HL-60 (cell line): ENCODE measurements around the gene CTNND2.

Experiments used
- DNase-seq, 2 experiments: peaks; one replicate each; pipeline ENCODE4 v3.0.0-alpha.2; 2010 to 2020; ENCODE audit warnings: low read depth in 1 of 2, low spot score in 1 of 2
- H3K27ac ChIP-seq: fragments of 250-450 bp; sonication (Bioruptor Pico); replicated peaks from 2 replicates; pipeline ENCODE4 v1.5.1; 2020; ENCODE audit warnings: mild to moderate bottlenecking, moderate library complexity
- H3K27me3 ChIP-seq: fragments of 250-450 bp; sonication (Bioruptor Pico); 2 replicates; pipeline ENCODE4 v1.5.1; 2021; ENCODE audit warnings: mild to moderate bottlenecking, moderate library complexity; ENCODE audit not compliant: insufficient read depth, poor library complexity, severe bottlenecking
- H3K4me3 ChIP-seq: replicated peaks from 2 replicates; pipeline ENCODE4 v1.5.1; 2011; ENCODE audit warnings: mild to moderate bottlenecking, control low read depth, low read length; ENCODE audit not compliant: insufficient read depth
- GABPA ChIP-seq: IDR thresholded peaks from 2 replicates; pipeline ENCODE4 v1.6.1; 2012; ENCODE audit warnings: low read depth
- POLR2AphosphoS5 ChIP-seq: IDR thresholded peaks from 2 replicates; pipeline ENCODE4 v1.6.1; 2012; ENCODE audit warnings: low read depth
- SPI1 ChIP-seq: IDR thresholded peaks from 2 replicates; pipeline ENCODE4 v1.6.1; 2012; ENCODE audit warnings: low read depth, mild to moderate bottlenecking, borderline replicate concordance
- TF ChIP-seq, protein P1 (sequence below): IDR thresholded peaks from 2 replicates; pipeline ENCODE4 v1.6.1; 2012; ENCODE audit warnings: low read depth; ENCODE audit not compliant: insufficient replicate concordance
- TF ChIP-seq, protein P2 (sequence below): IDR thresholded peaks from one replicate; pipeline ENCODE4 v1.5.1; 2011; ENCODE audit warnings: low read length, control low read depth, inconsistent platforms; ENCODE audit not compliant: insufficient read depth

Gene CTNND2

GRCh38 chr5:11153670-11154382 lies 750.4 kb downstream of the CTNND2 start:
- H3K27me3 ChIP-seq = peaks cover 9% of the 10 kb centered on the region
- no peak overlapping the region for H3K27ac ChIP-seq
- TF ChIP-seq, protein P1, sequence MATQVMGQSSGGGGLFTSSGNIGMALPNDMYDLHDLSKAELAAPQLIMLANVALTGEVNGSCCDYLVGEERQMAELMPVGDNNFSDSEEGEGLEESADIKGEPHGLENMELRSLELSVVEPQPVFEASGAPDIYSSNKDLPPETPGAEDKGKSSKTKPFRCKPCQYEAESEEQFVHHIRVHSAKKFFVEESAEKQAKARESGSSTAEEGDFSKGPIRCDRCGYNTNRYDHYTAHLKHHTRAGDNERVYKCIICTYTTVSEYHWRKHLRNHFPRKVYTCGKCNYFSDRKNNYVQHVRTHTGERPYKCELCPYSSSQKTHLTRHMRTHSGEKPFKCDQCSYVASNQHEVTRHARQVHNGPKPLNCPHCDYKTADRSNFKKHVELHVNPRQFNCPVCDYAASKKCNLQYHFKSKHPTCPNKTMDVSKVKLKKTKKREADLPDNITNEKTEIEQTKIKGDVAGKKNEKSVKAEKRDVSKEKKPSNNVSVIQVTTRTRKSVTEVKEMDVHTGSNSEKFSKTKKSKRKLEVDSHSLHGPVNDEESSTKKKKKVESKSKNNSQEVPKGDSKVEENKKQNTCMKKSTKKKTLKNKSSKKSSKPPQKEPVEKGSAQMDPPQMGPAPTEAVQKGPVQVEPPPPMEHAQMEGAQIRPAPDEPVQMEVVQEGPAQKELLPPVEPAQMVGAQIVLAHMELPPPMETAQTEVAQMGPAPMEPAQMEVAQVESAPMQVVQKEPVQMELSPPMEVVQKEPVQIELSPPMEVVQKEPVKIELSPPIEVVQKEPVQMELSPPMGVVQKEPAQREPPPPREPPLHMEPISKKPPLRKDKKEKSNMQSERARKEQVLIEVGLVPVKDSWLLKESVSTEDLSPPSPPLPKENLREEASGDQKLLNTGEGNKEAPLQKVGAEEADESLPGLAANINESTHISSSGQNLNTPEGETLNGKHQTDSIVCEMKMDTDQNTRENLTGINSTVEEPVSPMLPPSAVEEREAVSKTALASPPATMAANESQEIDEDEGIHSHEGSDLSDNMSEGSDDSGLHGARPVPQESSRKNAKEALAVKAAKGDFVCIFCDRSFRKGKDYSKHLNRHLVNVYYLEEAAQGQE = no peak
- TF ChIP-seq POLR2AphosphoS5 (no peak), GABPA (no peak), SPI1 (no peak)
- TF ChIP-seq, protein P2, sequence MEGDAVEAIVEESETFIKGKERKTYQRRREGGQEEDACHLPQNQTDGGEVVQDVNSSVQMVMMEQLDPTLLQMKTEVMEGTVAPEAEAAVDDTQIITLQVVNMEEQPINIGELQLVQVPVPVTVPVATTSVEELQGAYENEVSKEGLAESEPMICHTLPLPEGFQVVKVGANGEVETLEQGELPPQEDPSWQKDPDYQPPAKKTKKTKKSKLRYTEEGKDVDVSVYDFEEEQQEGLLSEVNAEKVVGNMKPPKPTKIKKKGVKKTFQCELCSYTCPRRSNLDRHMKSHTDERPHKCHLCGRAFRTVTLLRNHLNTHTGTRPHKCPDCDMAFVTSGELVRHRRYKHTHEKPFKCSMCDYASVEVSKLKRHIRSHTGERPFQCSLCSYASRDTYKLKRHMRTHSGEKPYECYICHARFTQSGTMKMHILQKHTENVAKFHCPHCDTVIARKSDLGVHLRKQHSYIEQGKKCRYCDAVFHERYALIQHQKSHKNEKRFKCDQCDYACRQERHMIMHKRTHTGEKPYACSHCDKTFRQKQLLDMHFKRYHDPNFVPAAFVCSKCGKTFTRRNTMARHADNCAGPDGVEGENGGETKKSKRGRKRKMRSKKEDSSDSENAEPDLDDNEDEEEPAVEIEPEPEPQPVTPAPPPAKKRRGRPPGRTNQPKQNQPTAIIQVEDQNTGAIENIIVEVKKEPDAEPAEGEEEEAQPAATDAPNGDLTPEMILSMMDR = no peak
- H3K4me3 ChIP-seq = no peak overlapping the region
- no peak for DNase-seq

DNA sequence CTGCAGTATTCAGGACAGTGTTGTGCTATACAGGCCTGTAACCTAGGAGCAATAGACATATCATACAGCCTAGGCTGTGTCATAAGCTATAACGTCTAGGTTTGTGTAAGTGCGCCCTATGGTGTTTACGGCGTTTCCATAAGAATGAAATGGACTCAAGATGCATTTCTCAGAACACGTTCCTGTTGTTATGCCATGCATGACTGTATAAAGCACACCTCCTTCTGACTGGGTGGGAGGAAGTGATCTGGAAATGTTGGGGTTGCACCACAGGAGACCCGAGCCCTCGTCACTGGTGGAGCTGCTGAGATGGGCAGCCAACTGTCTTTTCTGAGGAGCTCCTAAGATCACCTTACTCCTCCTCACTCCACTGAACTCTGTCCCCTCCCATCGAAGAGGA lies 751.9 kb downstream of the CTNND2 start:
- Histone ChIP-seq H3K27ac (no peak overlapping the region), H3K27me3 (peaks cover 9% of the 10 kb centered on the region), H3K4me3 (no peak overlapping the region)
- DNase-seq = no peak
- TF ChIP-seq SPI1 (no peak), POLR2AphosphoS5 (no peak), GABPA (no peak)
- TF ChIP-seq, protein P2 = no peak
- TF ChIP-seq, protein P1 = no peak

GRCh38 chr5:11150976-11151375 lies 753.3 kb downstream of the CTNND2 start:
- no peak for TF ChIP-seq POLR2AphosphoS5
- TF ChIP-seq, protein P2 = no peak
- TF ChIP-seq GABPA = no peak
- no peak for TF ChIP-seq SPI1
- TF ChIP-seq, protein P1 = no peak
- no peak for DNase-seq
- Histone ChIP-seq H3K27me3 (peaks cover 7% of the 10 kb centered on the region), H3K4me3 (no peak overlapping the region), H3K27ac (no peak overlapping the region)
